SH-SY5Y (cell line): ENCODE data around the gene KLHL22.

Experiments used
- GATA2 ChIP-seq: IDR thresholded peaks from 2 replicates; pipeline ENCODE4 v1.6.1; 2011; ENCODE audit warnings: mild to moderate bottlenecking, low read depth, low read length
- GATA3 ChIP-seq: IDR thresholded peaks from 2 replicates; pipeline ENCODE4 v1.6.1; 2011; ENCODE audit warnings: low read depth, mild to moderate bottlenecking, low read length, moderate library complexity

DNA sequence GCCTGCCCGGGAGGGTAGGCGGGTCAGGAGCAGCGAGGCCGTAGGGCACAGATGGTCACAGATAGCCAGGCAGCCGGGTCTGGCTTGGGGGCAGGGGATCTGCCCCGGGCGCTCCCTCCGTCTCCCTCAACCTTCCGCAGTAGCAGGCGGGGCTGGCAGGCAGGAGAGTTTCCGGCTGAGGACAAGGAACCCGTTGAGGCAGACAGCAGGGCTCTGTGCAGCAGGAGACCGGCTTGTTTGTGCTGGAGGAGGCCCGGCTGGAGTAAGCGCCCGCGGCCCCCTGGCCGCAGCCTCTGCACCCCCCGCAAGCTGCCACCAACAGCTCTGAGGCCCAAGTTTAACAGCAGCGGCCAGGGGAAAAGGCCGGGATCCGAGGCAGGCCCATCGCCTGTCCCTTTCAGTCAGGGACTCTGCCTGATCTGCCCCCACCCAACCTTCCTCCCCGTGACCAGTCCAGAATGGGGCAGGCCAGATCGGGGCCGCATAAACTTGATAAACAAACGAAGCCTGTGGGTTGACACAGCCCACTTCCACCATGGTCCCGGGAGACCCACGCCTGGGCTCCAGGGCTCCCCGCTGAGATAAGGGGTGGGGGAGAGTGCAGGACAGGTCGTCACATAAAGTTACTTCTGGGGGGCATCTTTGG lies 71.6 kb downstream of the KLHL22 start:
- TF ChIP-seq GATA2 (peak; percentile 64), GATA3 (no peak)
